Epithelial cell of esophagus (primary cell): ENCODE measurements around the gene AGTRAP.

Source experiments
- DNase-seq: peaks from one replicate; pipeline ENCODE4 v3.0.0; 2010; ENCODE audit warnings: low read depth
- H3K4me3 ChIP-seq: 2 replicates; pipeline ENCODE4 v1.5.1; 2011; ENCODE audit warnings: mild to moderate bottlenecking, low read length, control low read depth
- TF ChIP-seq, protein P1 (sequence below): IDR thresholded peaks from 2 replicates; pipeline ENCODE4 v1.5.1; 2011; ENCODE audit warnings: low read depth, mild to moderate bottlenecking, low read length, control low read depth, inconsistent platforms; ENCODE audit not compliant: insufficient read depth; ENCODE audit errors: missing control alignments

The AGTRAP gene

DNA sequence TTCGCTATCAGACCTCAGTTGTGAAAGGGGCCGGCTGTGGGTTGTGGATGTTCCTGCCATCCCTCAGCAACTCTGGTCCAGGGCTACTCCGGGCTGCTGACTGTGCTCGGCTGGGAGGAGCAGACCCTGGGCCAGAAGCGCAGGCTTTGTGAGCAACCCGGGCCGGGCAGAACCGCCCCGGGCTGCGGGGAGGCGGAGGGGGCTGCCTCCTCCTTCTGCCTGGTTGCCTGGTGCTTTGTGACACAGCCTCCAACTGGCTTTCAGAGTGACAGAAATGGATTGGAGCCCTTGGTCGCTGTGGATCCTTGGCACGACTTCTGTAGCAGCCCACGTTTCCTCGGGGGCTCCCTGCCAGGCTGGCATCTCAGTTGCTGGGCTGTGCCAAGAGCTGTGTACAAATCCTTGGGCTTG, 34.4 kb upstream of the AGTRAP start:
- DNase-seq, result no peak
- no peak overlapping the region for H3K4me3 ChIP-seq
- TF ChIP-seq, protein P1, sequence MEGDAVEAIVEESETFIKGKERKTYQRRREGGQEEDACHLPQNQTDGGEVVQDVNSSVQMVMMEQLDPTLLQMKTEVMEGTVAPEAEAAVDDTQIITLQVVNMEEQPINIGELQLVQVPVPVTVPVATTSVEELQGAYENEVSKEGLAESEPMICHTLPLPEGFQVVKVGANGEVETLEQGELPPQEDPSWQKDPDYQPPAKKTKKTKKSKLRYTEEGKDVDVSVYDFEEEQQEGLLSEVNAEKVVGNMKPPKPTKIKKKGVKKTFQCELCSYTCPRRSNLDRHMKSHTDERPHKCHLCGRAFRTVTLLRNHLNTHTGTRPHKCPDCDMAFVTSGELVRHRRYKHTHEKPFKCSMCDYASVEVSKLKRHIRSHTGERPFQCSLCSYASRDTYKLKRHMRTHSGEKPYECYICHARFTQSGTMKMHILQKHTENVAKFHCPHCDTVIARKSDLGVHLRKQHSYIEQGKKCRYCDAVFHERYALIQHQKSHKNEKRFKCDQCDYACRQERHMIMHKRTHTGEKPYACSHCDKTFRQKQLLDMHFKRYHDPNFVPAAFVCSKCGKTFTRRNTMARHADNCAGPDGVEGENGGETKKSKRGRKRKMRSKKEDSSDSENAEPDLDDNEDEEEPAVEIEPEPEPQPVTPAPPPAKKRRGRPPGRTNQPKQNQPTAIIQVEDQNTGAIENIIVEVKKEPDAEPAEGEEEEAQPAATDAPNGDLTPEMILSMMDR, result no peak

DNA sequence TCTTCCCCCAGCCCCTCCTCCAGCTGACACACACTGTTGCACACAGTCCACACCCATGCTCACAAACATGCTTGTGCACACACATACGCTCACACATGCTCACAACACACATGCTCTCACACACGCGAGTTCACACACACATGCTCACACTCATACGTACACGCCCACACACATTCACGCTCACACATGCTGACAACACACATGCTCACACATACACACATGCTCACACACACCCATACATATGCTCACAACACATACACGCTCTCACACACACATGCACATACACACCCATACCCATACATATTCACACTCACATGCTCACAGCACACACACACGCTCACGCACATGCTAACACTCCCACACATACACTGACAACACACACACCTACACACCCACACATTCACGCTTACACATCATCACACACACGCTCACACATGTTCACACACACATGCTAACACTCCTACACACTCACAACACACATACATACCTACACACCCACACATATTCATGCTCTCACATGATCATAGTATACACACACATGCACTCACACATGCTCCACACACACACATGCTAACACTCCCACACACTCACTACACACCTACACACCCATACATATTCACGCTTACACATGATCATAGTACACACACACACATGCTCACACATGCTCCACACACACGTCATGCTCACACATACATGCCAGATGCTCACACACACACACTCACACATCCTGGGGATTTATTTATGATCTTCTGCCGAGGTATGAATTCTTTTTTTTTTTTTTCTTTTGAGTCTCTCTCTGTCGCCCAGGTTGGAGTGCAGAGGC, 33.7 kb upstream of the AGTRAP start:
- H3K4me3 ChIP-seq, result no peak overlapping the region

DNA sequence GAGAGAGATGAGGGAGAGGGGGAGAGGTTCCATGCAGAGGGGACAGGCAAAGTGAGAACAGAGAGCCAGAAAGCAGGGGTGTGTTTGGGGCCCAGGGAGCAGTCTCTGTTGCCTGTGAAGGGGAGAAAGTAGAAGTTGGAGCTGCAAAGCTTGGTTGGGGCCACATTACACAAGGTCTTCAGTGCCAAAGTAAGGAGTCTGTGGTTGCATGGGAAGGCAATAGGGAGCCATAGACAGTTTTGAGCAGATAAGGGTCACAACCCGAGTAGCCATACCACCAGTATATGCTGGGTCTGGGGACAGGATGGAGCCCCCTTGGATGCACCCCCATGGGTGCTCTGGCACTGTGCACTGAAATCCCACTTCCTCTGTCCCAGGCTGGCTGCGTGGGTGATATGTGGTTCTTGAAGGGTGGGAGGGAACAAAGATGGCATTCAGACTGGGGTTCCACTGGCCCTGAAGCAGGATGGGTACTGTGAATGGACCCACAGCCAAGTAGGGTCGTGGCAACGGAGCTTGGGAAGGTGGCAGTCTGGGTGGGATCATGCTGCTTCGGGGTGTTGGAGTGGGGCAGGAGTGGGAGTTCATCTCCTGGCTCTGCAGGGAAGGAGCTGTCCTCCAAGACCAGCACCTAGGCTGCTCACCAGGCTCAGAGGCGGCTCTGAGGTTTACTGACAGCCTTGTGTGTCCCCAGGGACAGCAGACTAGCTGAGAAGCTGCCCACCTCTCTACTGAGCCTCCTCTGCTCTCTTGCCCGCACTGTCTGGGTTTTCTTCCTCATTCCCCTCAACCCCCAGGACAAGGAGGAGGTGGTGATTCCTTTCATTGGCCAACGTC, 32.4 kb upstream of the AGTRAP start:
- TF ChIP-seq, protein P1, result no peak
- H3K4me3 ChIP-seq, result no peak overlapping the region

More for the DNA sequence above, 33.7 kb upstream of the AGTRAP start:
- DNase-seq, result no peak
- TF ChIP-seq, protein P1, result no peak

DNA sequence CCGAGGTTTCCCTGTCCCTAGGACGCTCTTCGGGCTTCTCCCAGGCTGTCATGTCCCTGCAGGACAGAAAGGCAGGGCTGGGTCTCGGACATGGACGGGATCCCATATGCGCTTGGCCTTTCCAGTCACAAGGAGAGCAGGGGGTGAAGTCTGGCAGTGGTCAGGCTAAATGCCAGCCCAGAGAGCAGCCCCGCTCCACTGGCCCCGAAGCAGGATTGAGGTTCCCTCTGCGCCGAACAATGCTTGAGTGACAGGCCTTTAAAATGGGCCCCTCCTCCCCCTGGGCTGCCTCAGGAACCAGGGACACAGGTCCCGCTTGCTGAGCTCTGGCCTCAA, 31.8 kb upstream of the AGTRAP start:
- TF ChIP-seq, protein P1, result no peak
- DNase-seq, result no peak
- no peak overlapping the region for H3K4me3 ChIP-seq

More for the DNA sequence above, 32.4 kb upstream of the AGTRAP start:
- DNase-seq, result no peak

DNA sequence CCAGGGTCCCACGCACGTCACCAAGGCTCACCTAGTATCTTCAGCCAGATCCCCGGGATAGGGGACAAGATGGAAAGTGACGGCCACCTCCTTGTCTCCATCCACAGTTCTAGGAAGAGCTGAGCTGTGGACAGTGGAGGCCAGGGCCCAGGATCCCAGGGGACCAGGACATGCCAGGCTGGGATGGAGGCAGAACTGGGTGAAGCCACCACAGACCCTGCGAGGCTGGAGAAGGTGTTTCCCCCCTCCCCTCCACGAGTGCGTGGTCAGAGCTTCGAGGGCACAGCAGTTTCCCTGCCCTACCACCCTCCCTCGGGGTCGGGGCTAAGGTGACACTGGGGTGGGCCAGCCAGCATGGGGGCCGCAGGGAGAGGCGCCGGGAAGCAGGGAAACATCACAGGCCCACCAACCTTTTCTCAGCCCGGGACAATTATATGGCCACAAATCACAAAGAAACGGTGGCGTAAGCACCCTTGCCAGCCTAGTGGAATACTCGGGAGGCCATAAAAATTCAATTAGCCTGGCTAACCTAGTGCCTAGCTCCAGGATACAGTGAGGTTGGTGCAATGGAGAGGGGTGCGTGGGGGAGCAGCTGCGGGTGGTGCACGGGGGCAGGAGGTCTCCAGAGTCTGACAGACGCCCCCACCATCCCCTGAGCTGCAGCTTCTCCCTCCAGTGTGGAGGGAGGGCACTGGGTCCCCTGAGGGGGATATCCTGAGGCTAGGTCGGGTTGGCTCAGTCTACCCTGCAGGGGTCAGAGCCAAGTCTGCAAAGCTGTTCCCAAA, 31.1 kb upstream of the AGTRAP start:
- TF ChIP-seq, protein P1, result no peak
- no peak for DNase-seq
- H3K4me3 ChIP-seq, result no peak overlapping the region

DNA sequence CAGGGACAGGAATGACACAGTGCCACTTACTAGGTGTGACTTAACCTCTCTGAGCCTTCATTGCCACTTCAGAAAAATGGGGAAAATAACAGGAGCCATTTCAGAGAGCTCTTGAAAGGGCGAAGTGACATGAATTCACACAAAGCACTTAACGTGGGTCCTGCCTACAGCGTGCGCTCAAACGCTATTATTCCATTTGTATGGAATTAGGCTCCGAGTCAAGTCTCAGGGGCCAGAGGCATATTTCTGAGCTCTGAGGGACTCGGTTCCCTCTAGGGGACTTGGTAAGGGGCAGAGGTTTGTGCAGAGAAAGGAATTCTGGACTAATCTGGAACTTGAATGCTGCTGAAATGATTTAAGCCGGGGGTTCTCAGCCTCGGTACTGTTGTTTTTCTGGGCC, 30.3 kb upstream of the AGTRAP start:
- TF ChIP-seq, protein P1, result no peak
- DNase-seq, result no peak
- no peak overlapping the region for H3K4me3 ChIP-seq
